Muscle of leg (tissue), 11 donors: ENCODE data around the gene CENPA. TPM values are rescaled to one million over a fixed set of nuclear protein-coding genes. Genes with fewer than 3 reads are reported as not detected.
A peak's percentile ranks its signal among the peaks of the same experiment; 100 is the strongest.

Experiments
- DNase-seq: peaks from one replicate; pipeline ENCODE4 v3.0.0; 2013
- H3K27ac ChIP-seq: one replicate; pipeline ENCODE4 v1.5.1; 2013; ENCODE audit warnings: mild to moderate bottlenecking, low read length, control low read depth
- H3K27me3 ChIP-seq: one replicate; pipeline ENCODE4 v1.6.1; 2013; ENCODE audit warnings: low read length; ENCODE audit not compliant: control insufficient read depth, insufficient read depth
- H3K36me3 ChIP-seq: one replicate; pipeline ENCODE4 v1.6.1; 2013; ENCODE audit warnings: low read length; ENCODE audit not compliant: control insufficient read depth, insufficient read depth
- H3K4me1 ChIP-seq: one replicate; pipeline ENCODE4 v1.6.1; 2013; ENCODE audit warnings: low read length; ENCODE audit not compliant: control insufficient read depth, insufficient read depth
- H3K4me3 ChIP-seq: one replicate; pipeline ENCODE4 v1.5.1; 2013; ENCODE audit warnings: low read length, control low read depth
- H3K9me3 ChIP-seq: replicated peaks from 2 replicates; pipeline ENCODE4 v1.6.1; 2013; ENCODE audit warnings: low read depth, low read length; ENCODE audit not compliant: control insufficient read depth
- WGBS: methylation state at CpG from one replicate; pipeline ENCODE4 v1.1.5; 2013; ENCODE audit warnings: missing lambda C conversion rate; ENCODE audit not compliant: insufficient coverage; 5-methylcytosine and 5-hydroxymethylcytosine counted together
- polyA plus RNA-seq, 8 donors: library from polyadenylated mRNA; unstranded; fragments of 120-200 nt; gene quantifications; one replicate each; pipeline versions ENCODE4 v1.2.1 to v1.2.3, GENCODE V29; 2013; ENCODE audit warnings: inconsistent platforms in 1 of 8, low replicate concordance in 1 of 8; ENCODE audit not compliant: insufficient read length in 8 of 8, insufficient read depth in 1 of 8
- total RNA-seq: library from RNA; stranded (reverse); fragments of 120-200 nt; gene quantifications from one replicate; pipeline ENCODE4 v1.2.4, GENCODE V29; 2013

The CENPA gene
- total and polyA plus RNA-seq, 9 donors = 4.3 to 10.8 (median 8.4) TPM

DNA sequence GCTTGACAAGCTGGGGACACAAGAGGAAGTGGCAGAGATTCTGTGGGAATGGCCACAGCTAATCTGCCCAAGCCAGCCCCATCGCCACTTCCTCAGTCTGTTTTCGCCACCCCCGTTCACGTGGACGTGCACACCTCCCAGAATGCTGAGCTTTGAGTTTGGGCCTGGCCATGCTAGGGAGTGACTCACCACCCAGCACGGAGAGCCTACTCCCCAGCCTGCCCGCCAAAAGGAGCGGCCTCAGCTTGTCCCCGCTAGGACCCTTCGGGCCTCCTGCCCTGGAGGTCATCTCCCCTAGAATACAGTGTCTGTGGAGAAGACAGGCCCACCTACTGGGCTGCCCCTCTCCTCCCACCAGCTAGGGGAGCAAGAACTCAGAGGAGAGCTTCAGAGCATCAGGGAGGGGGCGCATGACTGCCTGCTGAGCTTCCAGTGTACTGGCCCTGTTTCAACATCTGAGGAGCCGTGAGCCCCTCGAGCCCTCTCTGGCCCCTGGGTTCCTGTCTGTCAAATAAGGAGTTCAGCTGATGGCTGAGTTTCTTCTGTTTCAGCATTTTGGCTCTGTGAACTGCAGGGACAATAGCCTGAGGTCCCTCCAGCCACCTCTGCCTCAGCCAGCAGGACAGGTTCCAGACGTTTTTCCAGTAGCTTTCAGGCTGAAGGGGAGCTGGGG, 16.6 kb upstream of the CENPA start:
- Histone ChIP-seq H3K4me3 (no peak overlapping the region), H3K27me3 (no peaks in the 10 kb centered on the region), H3K36me3 (peaks cover 11% of the 10 kb centered on the region), H3K4me1 (peaks cover 41% of the 10 kb centered on the region), H3K9me3 (no peaks in the 10 kb centered on the region), H3K27ac (peak overlapping the region; percentile 47)
- DNase-seq = peak; percentile 83
- 34% methylated on average over 13 of the region's 14 CpGs for WGBS

GRCh38 chr2:26770986-26771586, 14.8 kb upstream of the CENPA start:
- no peak overlapping the region for H3K27ac ChIP-seq

GRCh38 chr2:26772064-26773001, 13.5 kb upstream of the CENPA start:
- H3K27me3 ChIP-seq = no peaks in the 10 kb centered on the region
- H3K4me1 ChIP-seq = peaks cover 31% of the 10 kb centered on the region
- H3K27ac ChIP-seq = peak overlapping the region; percentile 32
- H3K36me3 ChIP-seq = peaks cover 35% of the 10 kb centered on the region
- 33% methylated on average over 13 of the region's 13 CpGs for WGBS
- H3K9me3 ChIP-seq = no peaks in the 10 kb centered on the region
- no peak overlapping the region for H3K4me3 ChIP-seq
- DNase-seq = peak; percentile 87

More at GRCh38 chr2:26770986-26771586, 14.8 kb upstream of the CENPA start:
- peak; percentile 72 for DNase-seq
- H3K36me3 ChIP-seq = peaks cover 30% of the 10 kb centered on the region
- no CpG with 5 or more reads among the region's 6 CpGs for WGBS
- H3K4me3 ChIP-seq = no peak overlapping the region
- peaks cover 31% of the 10 kb centered on the region for H3K4me1 ChIP-seq
- no peaks in the 10 kb centered on the region for H3K27me3 ChIP-seq
- no peaks in the 10 kb centered on the region for H3K9me3 ChIP-seq

- Histone ChIP-seq H3K27ac (no peak overlapping the region), H3K27me3 (no peaks in the 10 kb centered on the region), H3K36me3 (peaks cover 56% of the 10 kb centered on the region), H3K4me1 (peaks cover 17% of the 10 kb centered on the region), H3K4me3 (no peak overlapping the region), H3K9me3 (no peaks in the 10 kb centered on the region)
- no peak for DNase-seq
- WGBS = 96% methylated on average over 5 of the region's 5 CpGs
Measured at GRCh38 chr2:26776195-26776800, 9.6 kb upstream of the CENPA start.

DNA sequence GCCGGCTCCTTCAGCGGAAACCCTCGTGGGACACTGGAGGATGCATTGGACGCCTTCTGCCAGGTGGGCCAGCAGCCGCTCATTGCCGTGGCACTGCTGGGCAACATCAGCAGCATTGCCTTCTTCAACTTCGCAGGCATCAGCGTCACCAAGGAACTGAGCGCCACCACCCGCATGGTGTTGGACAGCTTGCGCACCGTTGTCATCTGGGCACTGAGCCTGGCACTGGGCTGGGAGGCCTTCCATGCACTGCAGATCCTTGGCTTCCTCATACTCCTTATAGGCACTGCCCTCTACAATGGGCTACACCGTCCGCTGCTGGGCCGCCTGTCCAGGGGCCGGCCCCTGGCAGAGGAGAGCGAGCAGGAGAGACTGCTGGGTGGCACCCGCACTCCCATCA, 7.8 kb upstream of the CENPA start:
- Histone ChIP-seq H3K27me3 (no peaks in the 10 kb centered on the region), H3K9me3 (no peaks in the 10 kb centered on the region), H3K4me1 (no peaks in the 10 kb centered on the region), H3K4me3 (no peak overlapping the region), H3K27ac (no peak overlapping the region), H3K36me3 (peaks cover 56% of the 10 kb centered on the region)
- 94% methylated on average over 17 of the region's 18 CpGs for WGBS
- DNase-seq = no peak

DNA sequence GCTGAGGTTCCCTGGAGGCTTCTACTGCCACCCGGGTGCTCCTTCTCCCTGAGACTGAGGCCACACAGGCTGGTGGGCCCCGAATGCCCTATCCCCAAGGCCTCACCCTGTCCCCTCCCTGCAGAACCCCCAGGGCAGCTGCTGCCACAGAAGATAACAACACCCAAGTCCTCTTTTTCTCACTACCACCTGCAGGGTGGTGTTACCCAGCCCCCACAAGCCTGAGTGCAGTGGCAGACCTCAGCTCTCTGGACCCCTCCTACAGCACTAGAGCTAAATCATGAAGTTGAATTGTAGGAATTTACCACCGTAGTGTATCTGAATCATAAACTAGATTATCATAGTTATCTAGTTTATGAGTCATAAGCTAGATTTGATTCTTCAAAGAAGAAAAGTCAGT, 7.3 kb upstream of the CENPA start:
- Histone ChIP-seq H3K4me1 (no peaks in the 10 kb centered on the region), H3K9me3 (no peaks in the 10 kb centered on the region), H3K27me3 (no peaks in the 10 kb centered on the region), H3K4me3 (no peak overlapping the region), H3K36me3 (peaks cover 56% of the 10 kb centered on the region), H3K27ac (no peak overlapping the region)
- WGBS = 90% methylated on average over 2 of the region's 3 CpGs
- no peak for DNase-seq

- no peak overlapping the region for H3K27ac ChIP-seq
- no peak for DNase-seq
- no peaks in the 10 kb centered on the region for H3K4me1 ChIP-seq
- no peaks in the 10 kb centered on the region for H3K9me3 ChIP-seq
- H3K27me3 ChIP-seq = no peaks in the 10 kb centered on the region
- peaks cover 44% of the 10 kb centered on the region for H3K36me3 ChIP-seq
- 89% methylated on average over 4 of the region's 4 CpGs for WGBS
- no peak overlapping the region for H3K4me3 ChIP-seq
Measured at GRCh38 chr2:26780203-26780760, 5.6 kb upstream of the CENPA start.

DNA sequence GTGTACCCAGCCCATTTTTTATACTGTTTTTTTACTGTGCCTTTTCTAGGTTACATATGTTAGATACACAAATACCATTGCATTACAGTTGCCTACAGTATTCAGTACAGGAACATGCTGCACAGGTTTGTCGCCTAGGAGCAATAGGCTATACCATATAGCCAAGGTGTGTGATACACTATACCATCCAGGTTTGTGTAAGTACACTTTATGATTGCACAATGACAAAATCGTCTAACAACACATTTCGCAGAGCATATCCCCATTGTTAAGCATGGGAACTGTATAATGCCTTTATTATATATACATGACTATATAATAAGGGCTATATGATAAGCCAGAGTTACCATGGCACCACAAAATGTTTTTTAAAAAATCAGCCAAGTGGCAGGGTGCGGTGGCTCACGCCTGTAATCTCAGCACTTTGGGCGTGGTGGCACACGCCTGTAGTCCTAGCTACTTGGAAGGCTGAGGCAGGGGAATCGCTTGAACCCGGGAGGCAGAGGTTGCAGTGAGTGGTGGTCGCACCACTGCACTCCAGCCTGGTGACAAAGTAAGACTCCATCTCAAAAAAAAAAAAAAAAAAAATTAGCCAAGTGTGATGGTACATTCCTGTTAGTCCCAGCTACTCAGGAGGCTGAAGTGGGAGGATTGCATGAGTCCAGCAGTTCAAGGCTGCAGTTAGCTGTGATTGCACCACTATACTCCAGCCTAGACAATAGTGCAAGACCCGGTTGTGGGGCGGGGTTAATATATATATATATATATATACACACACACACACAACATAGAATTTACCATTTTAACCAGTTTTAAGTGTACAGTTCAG, 2.8 kb upstream of the CENPA start:
- no peak for DNase-seq
- peaks cover 10% of the 10 kb centered on the region for H3K4me1 ChIP-seq
- WGBS = 93% methylated on average over 4 of the region's 12 CpGs
- H3K36me3 ChIP-seq = peaks cover 23% of the 10 kb centered on the region
- H3K27me3 ChIP-seq = no peaks in the 10 kb centered on the region
- H3K4me3 ChIP-seq = no peak overlapping the region
- H3K27ac ChIP-seq = no peak overlapping the region
- H3K9me3 ChIP-seq = no peaks in the 10 kb centered on the region

DNA sequence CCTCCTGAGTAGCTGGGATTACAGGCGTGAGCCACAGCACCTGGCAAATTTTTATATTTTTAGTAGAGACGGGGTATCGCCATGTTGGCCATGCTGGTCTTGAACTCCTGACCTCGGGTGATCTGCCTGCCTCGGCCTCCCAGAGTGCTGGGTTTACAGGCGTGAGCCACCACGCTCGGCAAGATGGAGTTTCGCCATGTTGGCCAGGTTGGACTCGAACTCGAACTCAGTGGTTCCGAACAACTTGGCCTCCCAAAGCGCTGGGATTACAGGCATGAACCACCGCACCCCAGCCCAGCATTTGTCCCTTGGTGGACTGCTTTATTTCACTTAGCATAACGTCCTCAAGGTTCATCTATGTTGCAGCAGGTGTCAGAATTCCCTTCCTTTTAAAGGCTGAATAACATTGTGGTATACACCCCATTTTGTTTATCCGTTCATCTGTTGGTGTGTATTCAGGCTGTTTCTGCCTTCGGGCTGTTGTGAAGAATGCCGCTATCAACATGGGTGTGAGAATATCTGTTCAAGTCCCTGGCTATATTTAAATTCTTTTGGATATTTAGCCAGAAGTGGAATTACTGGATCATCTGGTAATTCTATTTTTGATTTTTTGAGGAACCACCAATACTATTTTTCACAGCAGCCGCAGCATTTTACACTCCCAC, 1.2 kb upstream of the CENPA start:
- Histone ChIP-seq H3K27me3 (no peaks in the 10 kb centered on the region), H3K4me3 (no peak overlapping the region), H3K27ac (no peak overlapping the region), H3K4me1 (peaks cover 10% of the 10 kb centered on the region), H3K36me3 (peaks cover 23% of the 10 kb centered on the region), H3K9me3 (no peaks in the 10 kb centered on the region)
- WGBS = 96% methylated on average over 14 of the region's 19 CpGs
- no peak for DNase-seq
